GM12891 (cell line): ENCODE results near the gene PAN3.

Source experiments
- DNase-seq: peaks from one replicate; pipeline ENCODE4 v3.0.0; 2011; ENCODE audit warnings: low spot score; ENCODE audit not compliant: insufficient read length
- FAIRE-seq: peaks from 2 replicates; lab custom pipeline; 2011; peaks lifted over from hg19 to GRCh38; lab: Jason Lieb, UNC
- PAX5 ChIP-seq: IDR thresholded peaks from 2 replicates; pipeline ENCODE4 v1.6.1; 2011; ENCODE audit warnings: low read length, moderate library complexity, mild to moderate bottlenecking; ENCODE audit not compliant: insufficient read depth, severe bottlenecking
- POLR2A ChIP-seq: IDR thresholded peaks from 2 replicates; pipeline ENCODE4 v1.6.1; 2011; ENCODE audit warnings: low read depth, low read length, control low read depth
- POLR2AphosphoS5 ChIP-seq: IDR thresholded peaks from 2 replicates; pipeline ENCODE4 v1.6.1; 2011; ENCODE audit warnings: low read depth, low read length, control low read depth
- POU2F2 ChIP-seq: IDR thresholded peaks from 2 replicates; pipeline ENCODE4 v1.6.1; 2011; ENCODE audit warnings: low read depth, mild to moderate bottlenecking, control low read depth, low read length, moderate library complexity
- SPI1 ChIP-seq: IDR thresholded peaks from 2 replicates; pipeline ENCODE4 v1.6.1; 2011; ENCODE audit warnings: low read depth, low read length, control low read depth
- TAF1 ChIP-seq: IDR thresholded peaks from 2 replicates; pipeline ENCODE4 v1.6.1; 2011; ENCODE audit warnings: low read depth, low read length, control low read depth

Gene PAN3

DNA sequence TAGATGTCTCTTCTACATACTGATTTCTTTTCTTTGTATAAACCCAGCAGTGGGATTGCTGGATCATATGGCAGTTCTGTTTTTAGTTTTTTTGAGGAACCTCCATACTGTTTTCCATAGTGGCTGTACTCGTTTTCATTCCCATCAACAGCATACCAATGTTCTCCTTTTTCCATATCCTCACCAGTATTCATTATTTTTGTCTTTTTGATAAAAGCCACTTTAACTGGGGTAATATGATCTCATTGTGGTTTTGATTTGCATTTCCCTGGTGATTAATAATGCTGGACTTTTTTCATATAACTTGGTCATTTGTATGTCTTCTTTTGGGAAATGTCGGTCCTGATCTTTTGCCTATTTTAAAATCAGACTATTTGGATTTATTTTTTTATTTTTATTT, 108.5 kb downstream of the PAN3 start:
- no peak for FAIRE-seq
- DNase-seq, result no peak
- TF ChIP-seq POU2F2, result no peak
- no peak for TF ChIP-seq SPI1
- TF ChIP-seq PAX5, result no peak
- no peak for TF ChIP-seq POLR2A
- TF ChIP-seq POLR2AphosphoS5, result no peak
- TF ChIP-seq TAF1, result no peak

DNA sequence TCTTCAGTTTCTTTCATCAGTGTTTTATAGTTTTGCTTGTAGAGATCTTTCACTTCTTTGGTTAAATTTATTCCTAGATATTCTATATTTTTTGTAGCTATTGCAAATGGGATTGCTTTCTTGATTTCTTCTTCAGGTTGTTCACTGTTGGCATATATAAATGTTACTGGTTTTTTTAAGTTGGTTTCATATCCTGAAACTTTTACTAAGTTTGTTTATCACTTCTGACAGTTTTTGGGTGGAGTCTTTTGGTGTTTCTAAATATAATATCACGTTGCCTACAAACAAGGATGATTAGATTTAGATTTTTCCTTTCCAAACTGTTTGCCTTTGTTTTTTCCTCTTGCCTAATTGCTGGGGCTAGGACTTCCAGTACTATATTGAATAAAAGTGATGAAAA, 109.7 kb downstream of the PAN3 start:
- FAIRE-seq, result no peak
- no peak for TF ChIP-seq SPI1
- no peak for TF ChIP-seq PAX5
- TF ChIP-seq TAF1, result no peak
- TF ChIP-seq POLR2AphosphoS5, result no peak
- TF ChIP-seq POLR2A, result no peak
- no peak for TF ChIP-seq POU2F2
- DNase-seq, result no peak

DNA sequence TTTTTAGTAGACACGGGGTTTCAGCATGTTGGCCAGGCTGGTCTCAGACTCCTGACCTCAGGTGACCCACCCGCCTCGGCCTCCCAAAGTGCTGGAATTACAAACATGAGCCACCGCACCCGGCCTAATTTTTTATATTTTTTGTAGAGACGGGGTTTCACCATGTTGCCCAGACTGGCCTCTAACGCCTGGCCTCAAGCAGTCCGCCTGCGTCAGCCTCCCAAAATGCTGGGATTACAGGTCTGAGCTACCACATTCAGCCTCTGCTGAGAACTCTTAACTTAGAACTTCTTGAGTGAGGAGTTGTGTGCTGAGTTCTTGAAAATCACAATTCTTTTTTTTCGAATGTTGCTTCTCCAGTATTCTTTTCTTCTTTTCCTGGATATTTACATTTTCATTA, 112.2 kb downstream of the PAN3 start:
- FAIRE-seq, result no peak
- no peak for DNase-seq

DNA sequence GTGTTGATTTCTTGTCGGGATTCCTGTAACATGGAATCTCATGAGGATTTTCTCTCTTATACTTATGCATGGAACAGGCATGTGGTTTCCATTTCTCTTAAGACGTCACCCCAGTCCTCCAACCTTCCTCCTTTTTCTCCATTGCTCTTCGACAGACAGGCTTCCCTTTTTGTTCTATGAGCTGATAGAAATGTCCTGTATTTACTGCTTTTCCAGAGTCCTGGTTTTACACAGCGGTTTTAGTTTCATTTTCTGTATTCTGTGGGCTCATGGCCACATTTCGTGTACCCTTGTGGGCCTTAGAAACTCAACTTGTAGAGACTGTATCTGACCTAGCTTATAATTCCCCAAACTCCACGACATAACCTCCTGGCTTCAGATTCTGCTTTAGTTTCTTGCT, 113.1 kb downstream of the PAN3 start:
- TF ChIP-seq TAF1, result no peak
- TF ChIP-seq POLR2A, result no peak
- TF ChIP-seq PAX5, result no peak
- no peak for TF ChIP-seq POU2F2
- TF ChIP-seq SPI1, result no peak
- TF ChIP-seq POLR2AphosphoS5, result no peak
- DNase-seq (no peak), FAIRE-seq (no peak)

More for the DNA sequence above, 112.2 kb downstream of the PAN3 start:
- no peak for TF ChIP-seq PAX5
- no peak for TF ChIP-seq POLR2A
- no peak for TF ChIP-seq SPI1
- TF ChIP-seq POLR2AphosphoS5, result no peak

DNA sequence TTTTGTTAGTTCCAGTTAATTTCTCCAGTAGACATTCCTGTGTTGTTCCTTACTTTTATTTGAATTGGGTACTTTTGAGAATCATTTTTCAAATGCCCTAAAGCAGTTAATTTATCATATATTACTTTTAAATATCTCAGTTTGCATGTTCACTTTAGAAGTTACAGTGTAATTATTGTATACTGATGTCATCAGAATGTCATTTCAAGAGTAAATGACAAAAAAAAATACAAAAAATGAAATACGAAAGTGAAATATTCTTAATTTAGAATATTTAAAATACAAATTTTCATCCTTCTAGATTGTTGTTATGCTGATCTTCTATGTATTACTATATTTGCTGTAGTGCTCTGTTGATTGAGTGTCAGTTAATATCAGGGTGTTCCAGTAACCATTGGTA, 114.2 kb downstream of the PAN3 start:
- TF ChIP-seq POLR2A (no peak), PAX5 (no peak), SPI1 (no peak), POLR2AphosphoS5 (no peak), TAF1 (no peak), POU2F2 (no peak)
- no peak for DNase-seq
- FAIRE-seq, result no peak

DNA sequence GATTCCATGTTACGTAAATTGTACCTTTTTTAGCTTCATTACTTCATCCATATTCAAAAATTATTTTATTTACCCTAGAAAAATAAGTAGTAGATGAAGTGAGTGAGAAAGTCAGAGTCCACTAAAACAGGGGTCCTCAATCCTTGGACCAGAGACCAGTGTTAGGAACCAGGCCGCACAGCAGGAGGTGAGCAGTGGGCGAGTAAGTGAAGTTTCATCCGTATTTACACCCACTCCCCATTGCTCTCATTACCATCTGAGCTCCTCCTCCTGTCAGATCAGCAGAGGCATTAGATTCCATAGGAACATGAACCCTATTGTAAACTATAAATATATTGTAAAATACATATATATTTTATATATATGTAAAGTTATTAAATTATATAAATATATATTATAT, 119.0 kb downstream of the PAN3 start:
- DNase-seq (no peak), FAIRE-seq (no peak)
- no peak for TF ChIP-seq POLR2AphosphoS5
- TF ChIP-seq SPI1, result no peak
- no peak for TF ChIP-seq TAF1
- TF ChIP-seq POU2F2, result no peak
- TF ChIP-seq PAX5, result no peak
- no peak for TF ChIP-seq POLR2A

DNA sequence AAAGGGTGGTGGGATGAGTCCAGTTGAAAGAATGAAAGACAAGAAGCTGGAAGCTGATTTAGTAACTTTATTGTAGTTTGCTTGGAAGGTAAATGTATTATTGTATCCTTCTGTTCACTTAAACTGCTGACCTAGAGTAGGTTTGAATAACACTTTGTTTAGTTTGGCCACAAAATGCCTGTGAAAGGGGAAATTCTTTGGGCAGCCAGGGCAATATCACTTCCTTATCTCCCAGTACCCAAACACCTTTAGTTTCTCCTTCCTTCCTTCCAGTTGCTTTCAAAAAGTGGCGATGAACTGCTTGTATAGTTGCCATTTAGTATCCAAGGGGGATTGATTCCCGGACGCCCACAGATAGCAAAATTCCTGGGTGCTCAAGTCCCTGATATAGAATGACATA, 120.1 kb downstream of the PAN3 start:
- TF ChIP-seq TAF1, result no peak
- 0 out of 2 replicates have a peak, but pooled peaks have one; percentile 7 for TF ChIP-seq SPI1
- FAIRE-seq (no peak), DNase-seq (no peak)

DNA sequence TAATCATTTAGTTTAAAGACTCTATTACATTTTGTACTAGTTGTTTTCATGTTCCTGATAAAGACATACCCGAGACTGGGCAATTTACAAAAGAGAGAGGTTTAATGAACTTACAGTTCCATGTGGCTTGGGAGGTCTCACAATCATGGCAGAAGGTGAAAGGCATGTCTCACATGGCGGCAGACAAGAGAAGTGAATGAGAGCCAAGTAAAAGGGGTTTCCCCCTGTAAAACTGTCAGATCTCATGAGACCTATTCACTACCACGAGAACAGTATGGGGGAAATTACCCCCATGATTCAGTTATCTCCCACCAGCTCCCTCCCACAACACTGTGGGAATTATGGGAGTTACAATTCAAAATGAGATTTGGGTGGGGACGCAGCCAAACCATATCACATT, 129.2 kb downstream of the PAN3 start:
- peak; percentile 35 for FAIRE-seq
- TF ChIP-seq POLR2A (no peak), POLR2AphosphoS5 (no peak), POU2F2 (no peak), TAF1 (no peak), PAX5 (no peak), SPI1 (no peak)
- DNase-seq, result no peak

DNA sequence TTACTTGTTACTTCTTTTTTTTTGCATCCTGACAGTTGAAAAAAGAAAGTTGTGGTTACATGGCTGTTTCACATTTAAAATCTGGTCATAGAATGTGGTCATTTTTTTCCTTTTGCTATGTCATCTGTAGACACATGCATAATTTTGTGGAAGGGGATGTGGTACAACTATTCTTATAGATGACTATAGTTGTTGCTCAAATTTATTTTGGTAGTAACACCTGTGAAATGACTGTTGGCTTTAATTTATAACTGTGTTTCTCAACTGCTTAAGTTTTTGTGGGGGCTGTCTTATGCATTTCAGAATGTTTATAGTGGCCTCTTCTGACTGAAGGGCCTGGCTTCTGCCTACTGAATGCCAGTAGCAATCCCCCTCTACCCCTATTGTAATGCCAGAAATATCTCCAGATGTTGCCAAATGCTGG, 130.5 kb downstream of the PAN3 start:
- FAIRE-seq, result peak; percentile 97
- TF ChIP-seq TAF1 (no peak), POLR2AphosphoS5 (no peak), POU2F2 (peak; percentile 54), PAX5 (no peak), SPI1 (peak; percentile 48; the same call in 1 of the 2 replicates)
- peak; percentile 23 for DNase-seq

DNA sequence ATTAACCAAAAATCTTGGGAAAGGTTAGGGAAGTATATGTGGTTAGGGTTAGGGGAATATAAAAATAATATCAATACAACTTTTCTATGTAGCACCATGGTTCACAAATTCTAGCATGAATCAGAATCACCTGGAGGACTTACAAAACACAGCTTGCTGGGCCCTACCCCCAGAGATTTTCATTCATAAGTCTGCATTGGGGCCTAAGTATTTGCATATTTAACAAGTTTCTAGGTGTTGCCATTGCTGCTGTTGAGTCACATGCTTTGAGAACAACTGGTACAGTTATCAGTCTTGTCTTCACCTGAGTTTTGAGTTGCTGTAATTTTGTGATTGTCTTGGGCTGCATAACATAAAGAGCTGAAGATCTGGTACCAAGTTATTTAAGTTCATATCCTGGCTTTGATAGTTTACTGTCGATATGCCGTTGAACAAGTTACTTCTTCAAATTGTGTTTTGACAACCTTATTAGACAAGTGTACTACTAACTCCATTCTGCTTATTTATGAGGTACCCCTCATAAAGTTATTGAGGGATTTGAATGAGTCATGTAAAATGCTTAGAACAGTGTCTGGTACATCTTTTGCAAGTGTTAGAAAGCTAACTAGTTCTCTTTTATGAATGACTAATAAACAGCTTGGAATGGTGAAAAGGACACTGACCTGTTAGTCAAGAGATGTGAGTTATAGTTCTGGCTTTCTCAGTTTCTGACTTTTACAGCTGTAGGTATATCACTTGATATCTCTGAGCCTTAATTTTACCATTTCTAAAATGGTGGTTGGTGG, 132.9 kb downstream of the PAN3 start:
- FAIRE-seq (peak; percentile 56), DNase-seq (no peak)
- TF ChIP-seq SPI1 (no peak), PAX5 (no peak), POLR2AphosphoS5 (no peak), TAF1 (no peak), POU2F2 (no peak), POLR2A (no peak)
